OCI-LY1 (cell line): ENCODE measurements around the gene CRB3.

Source experiments
- H2AFZ ChIP-seq: fragments of 200-600 bp; sonication (generic), shearing (Covaris generic); 2 replicates; pipeline ENCODE4 v1.6.0; 2014; ENCODE audit warnings: antibody characterized with exemption, mild to moderate bottlenecking, low read length
- H3F3A ChIP-seq: fragments of 200-600 bp; sonication (generic), shearing (Covaris generic); 2 replicates; pipeline ENCODE4 v1.6.0; 2014; ENCODE audit warnings: mild to moderate bottlenecking, antibody characterized with exemption, low read length, moderate library complexity; ENCODE audit not compliant: insufficient read depth
- H3K27ac ChIP-seq: fragments of 200-600 bp; sonication (generic); 2 replicates; pipeline ENCODE4 v1.5.1; 2014; ENCODE audit warnings: low read length, mixed run types, mild to moderate bottlenecking, low read depth; ENCODE audit not compliant: poor library complexity, severe bottlenecking
- H3K27me3 ChIP-seq: fragments of 200-600 bp; sonication (generic); 2 replicates; pipeline ENCODE4 v1.6.0; 2014; ENCODE audit warnings: antibody characterized with exemption, mild to moderate bottlenecking, low read length, moderate library complexity; ENCODE audit not compliant: insufficient read depth
- H3K36me3 ChIP-seq: fragments of 200-600 bp; sonication (generic); 2 replicates; pipeline ENCODE4 v1.6.1; 2014; ENCODE audit warnings: mild to moderate bottlenecking, antibody characterized with exemption, low read length, moderate library complexity, mixed read lengths; ENCODE audit not compliant: insufficient read depth
- H3K4me1 ChIP-seq: fragments of 200-600 bp; sonication (generic); 2 replicates; pipeline ENCODE4 v1.5.1; 2014; ENCODE audit warnings: mild to moderate bottlenecking, low read length, moderate library complexity; ENCODE audit not compliant: insufficient read depth, severe bottlenecking
- H3K4me2 ChIP-seq: fragments of 200-600 bp; sonication (generic), shearing (Covaris generic); 2 replicates; pipeline ENCODE4 v1.6.1; 2014; ENCODE audit warnings: low read length
- H3K4me3 ChIP-seq: fragments of 200-600 bp; sonication (generic); 2 replicates; pipeline ENCODE4 v1.5.1; 2014; ENCODE audit warnings: low read length, low read depth, mild to moderate bottlenecking, mixed read lengths; ENCODE audit not compliant: poor library complexity, severe bottlenecking
- H3K79me2 ChIP-seq: fragments of 200-600 bp; shearing (Covaris generic); 2 replicates; pipeline ENCODE4 v1.6.1; 2016; ENCODE audit warnings: mixed run types, low read length, mixed read lengths; ENCODE audit not compliant: insufficient read depth
- H3K9ac ChIP-seq: fragments of 200-600 bp; sonication (generic), shearing (Covaris generic); 2 replicates; pipeline ENCODE4 v1.6.1; 2014; ENCODE audit warnings: mild to moderate bottlenecking, low read length, mixed read lengths
- H3K9me2 ChIP-seq: fragments of 200-600 bp; sonication (generic), shearing (Covaris generic); 2 replicates; pipeline ENCODE4 v1.6.1; 2014; ENCODE audit warnings: low read depth, mild to moderate bottlenecking, low read length, mixed read lengths
- H3K9me3 ChIP-seq: fragments of 200-600 bp; shearing (Covaris generic); 2 replicates; pipeline ENCODE4 v1.6.1; 2014; ENCODE audit warnings: low read length, mixed read lengths
- H4K20me1 ChIP-seq: fragments of 200-600 bp; sonication (generic), shearing (Covaris generic); 2 replicates; pipeline ENCODE4 v1.6.0; 2016; ENCODE audit warnings: mild to moderate bottlenecking, low read length; ENCODE audit not compliant: insufficient read depth
- EZH2 ChIP-seq: fragments of 200-600 bp; sonication (generic), shearing (Covaris generic); IDR thresholded peaks from 2 replicates; pipeline ENCODE4 v1.8.0; 2017; ENCODE audit warnings: borderline replicate concordance, mixed run types, mild to moderate bottlenecking, antibody characterized with exemption, low read length, moderate library complexity, mixed read lengths
- TF ChIP-seq, protein P1 (sequence below): fragments of 200-600 bp; sonication (generic), shearing (Covaris generic); IDR thresholded peaks from 2 replicates; pipeline ENCODE4 v1.5.1; 2017; ENCODE audit warnings: mild to moderate bottlenecking, antibody characterized with exemption, low read length, moderate library complexity, mixed read lengths

Gene CRB3

DNA sequence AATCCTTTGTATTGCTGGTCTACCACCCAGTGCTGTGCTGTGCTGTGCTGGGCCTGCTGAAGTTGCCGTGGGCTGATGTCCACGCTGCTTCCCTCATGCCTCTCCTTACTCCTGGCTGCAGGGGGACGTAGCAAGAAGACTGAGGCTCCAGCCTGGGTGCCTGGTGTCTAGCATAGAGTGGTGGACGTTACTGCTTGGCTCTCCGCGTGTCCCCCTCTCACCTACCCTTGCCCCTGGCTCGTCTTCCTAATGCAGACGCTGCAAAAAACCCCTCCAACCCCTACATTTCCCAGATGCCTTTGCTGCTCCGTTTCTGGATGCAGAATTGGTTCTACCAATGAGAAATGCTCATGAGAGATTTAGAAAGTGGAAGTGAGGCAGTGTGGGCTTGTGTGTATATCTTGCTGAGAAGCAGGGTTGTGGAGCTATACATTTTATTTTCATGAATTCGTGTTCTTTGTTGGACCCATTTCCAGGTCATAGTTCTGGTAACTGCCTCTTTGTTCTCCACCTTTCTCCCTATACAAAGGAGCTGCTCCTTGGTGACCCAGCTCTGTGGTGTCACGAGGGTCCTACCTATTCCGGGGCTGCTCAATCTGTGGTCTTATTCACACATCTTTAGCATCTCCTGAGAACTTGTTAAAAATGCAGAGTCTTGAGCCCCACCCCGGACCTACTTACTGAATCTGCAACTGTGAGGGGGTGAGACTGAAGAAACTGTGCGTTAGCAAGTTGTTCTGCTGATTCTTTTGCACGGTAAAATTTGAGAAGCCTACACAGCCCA lies 25.4 kb downstream of the CRB3 start:
- 0 out of 2 replicates have a peak, but pooled peaks cover 2% of the 10 kb centered on the region for H3K36me3 ChIP-seq
- peak overlapping the region; percentile 66 for H3K4me2 ChIP-seq
- H2AFZ ChIP-seq, result peak overlapping the region; percentile 94
- no peaks in the 10 kb centered on the region for H3K9me2 ChIP-seq
- no peaks in the 10 kb centered on the region for H3K79me2 ChIP-seq
- H3K9ac ChIP-seq, result peak overlapping the region; percentile 37
- peak overlapping the region; percentile 46 for H3K4me3 ChIP-seq
- H3K27me3 ChIP-seq, result no peaks in the 10 kb centered on the region
- TF ChIP-seq, protein P1, sequence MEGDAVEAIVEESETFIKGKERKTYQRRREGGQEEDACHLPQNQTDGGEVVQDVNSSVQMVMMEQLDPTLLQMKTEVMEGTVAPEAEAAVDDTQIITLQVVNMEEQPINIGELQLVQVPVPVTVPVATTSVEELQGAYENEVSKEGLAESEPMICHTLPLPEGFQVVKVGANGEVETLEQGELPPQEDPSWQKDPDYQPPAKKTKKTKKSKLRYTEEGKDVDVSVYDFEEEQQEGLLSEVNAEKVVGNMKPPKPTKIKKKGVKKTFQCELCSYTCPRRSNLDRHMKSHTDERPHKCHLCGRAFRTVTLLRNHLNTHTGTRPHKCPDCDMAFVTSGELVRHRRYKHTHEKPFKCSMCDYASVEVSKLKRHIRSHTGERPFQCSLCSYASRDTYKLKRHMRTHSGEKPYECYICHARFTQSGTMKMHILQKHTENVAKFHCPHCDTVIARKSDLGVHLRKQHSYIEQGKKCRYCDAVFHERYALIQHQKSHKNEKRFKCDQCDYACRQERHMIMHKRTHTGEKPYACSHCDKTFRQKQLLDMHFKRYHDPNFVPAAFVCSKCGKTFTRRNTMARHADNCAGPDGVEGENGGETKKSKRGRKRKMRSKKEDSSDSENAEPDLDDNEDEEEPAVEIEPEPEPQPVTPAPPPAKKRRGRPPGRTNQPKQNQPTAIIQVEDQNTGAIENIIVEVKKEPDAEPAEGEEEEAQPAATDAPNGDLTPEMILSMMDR, result no peak
- no peak for TF ChIP-seq EZH2
- H3K4me1 ChIP-seq, result peaks cover 14% of the 10 kb centered on the region
- H3F3A ChIP-seq, result no peaks in the 10 kb centered on the region
- no peaks in the 10 kb centered on the region for H3K9me3 ChIP-seq
- peak overlapping the region; percentile 40 for H3K27ac ChIP-seq
- H4K20me1 ChIP-seq, result no peaks in the 10 kb centered on the region

DNA sequence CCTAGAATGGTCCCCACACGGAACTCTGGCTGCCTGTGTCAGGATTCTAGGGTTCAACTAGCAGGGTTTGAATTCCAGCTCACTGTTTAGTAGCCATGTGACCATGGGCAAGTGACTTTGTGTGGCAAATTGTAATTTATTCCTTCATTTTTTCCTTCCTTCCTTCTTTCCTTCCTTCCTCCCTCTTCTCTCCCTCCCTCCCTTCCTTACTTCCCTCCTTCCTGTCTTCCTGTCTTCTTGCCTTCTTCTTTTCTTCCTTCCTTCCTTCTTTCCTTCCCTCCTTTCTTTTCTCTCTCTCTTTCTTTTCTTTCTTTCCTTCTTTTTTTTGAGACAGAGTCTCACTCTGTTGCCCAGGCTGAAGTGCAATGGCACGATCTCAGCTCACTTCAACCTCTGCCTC lies 26.1 kb downstream of the CRB3 start:
- no peaks in the 10 kb centered on the region for H4K20me1 ChIP-seq
- H3K27me3 ChIP-seq, result no peaks in the 10 kb centered on the region
- H2AFZ ChIP-seq, result peak overlapping the region; percentile 94
- no peaks in the 10 kb centered on the region for H3K79me2 ChIP-seq
- peak overlapping the region; percentile 37 for H3K9ac ChIP-seq
- no peaks in the 10 kb centered on the region for H3K9me3 ChIP-seq
- no peak for TF ChIP-seq EZH2
- TF ChIP-seq, protein P1, result no peak
- H3K4me3 ChIP-seq, result peak overlapping the region; percentile 46
- H3K4me1 ChIP-seq, result peaks cover 14% of the 10 kb centered on the region
- H3F3A ChIP-seq, result no peaks in the 10 kb centered on the region
- H3K4me2 ChIP-seq, result peak overlapping the region; percentile 66
- H3K27ac ChIP-seq, result peak overlapping the region; percentile 40
- H3K9me2 ChIP-seq, result no peaks in the 10 kb centered on the region
- peaks cover 7% of the 10 kb centered on the region; the same call in 1 of the 2 replicates for H3K36me3 ChIP-seq

DNA sequence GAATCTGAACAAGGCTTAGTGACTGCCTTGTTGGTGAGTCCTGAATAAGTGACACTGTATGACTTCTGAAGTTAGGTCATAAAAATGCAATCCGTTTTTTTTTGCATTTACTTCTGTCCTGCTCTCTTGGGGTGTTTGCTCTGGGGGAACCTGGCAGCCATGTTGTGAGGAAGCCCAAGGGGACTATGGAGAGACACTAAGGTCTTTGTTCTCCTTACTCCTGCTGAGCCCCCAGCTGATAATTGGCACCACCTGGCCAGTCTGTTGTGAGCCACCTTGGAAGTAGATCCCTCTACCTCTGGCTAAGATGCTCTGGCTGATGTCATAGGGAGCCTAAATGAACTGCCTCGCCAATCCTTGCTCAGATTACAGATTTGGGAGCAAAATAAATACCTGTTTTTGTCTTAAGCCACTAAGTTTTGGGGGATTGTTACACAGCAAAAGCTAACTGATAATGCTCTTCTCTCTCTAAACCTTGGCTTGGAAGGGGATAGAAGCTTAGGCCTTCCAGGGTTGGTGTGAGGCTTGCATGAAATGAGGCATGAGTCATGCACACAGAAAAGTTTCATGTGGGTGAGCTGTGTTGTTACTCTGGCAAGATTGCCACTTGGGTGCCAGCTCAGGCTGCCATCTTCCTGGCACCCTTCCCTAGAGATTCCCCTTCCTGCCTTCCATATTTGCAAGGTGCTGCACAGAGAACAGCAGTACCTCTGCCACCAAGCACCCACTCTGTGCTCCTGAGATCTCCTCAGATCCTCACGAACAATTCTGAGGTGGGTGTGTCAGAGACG lies 27.9 kb downstream of the CRB3 start:
- no peaks in the 10 kb centered on the region for H3K9me2 ChIP-seq
- H3K9ac ChIP-seq, result no peak overlapping the region
- H3K36me3 ChIP-seq, result peaks cover 16% of the 10 kb centered on the region
- H2AFZ ChIP-seq, result no peak overlapping the region
- TF ChIP-seq, protein P1, result no peak
- TF ChIP-seq EZH2, result no peak
- no peaks in the 10 kb centered on the region for H3K79me2 ChIP-seq
- H3K27ac ChIP-seq, result peak overlapping the region; percentile 17
- H3K9me3 ChIP-seq, result no peaks in the 10 kb centered on the region
- H3K4me3 ChIP-seq, result no peak overlapping the region
- H3K27me3 ChIP-seq, result no peaks in the 10 kb centered on the region
- peaks cover 14% of the 10 kb centered on the region for H3K4me1 ChIP-seq
- no peaks in the 10 kb centered on the region for H4K20me1 ChIP-seq
- no peaks in the 10 kb centered on the region for H3F3A ChIP-seq
- no peak overlapping the region for H3K4me2 ChIP-seq
